Upper lobe of left lung (tissue), 6 donors: Measurements from ENCODE around the gene DCAF8L2. TPM values are rescaled to one million over a fixed set of nuclear protein-coding genes. Genes with fewer than 3 reads are reported as not detected.
"Not testable (repeated sequence)": the region's sequence is repeated elsewhere in the genome, so short reads cannot be mapped to it uniquely, and the experiment has no call there.

Source experiments
- ATAC-seq, 2 donors: fragments of 200-7000 bp; cut with Tn5 transposase; one replicate each; pipeline ENCODE4 v1.9.1; 2022; ENCODE audit warnings: mild to moderate bottlenecking in 2 of 2, moderate library complexity in 2 of 2; ENCODE audit not compliant: low FRiP score in 2 of 2
- DNase-seq, 2 donors: peaks; one replicate each; pipeline ENCODE4 v3.0.0-alpha.2; 2019 to 2020
- H3K27ac ChIP-seq, 4 donors: fragments of 200-600 bp; sonication (generic); one replicate each; pipeline ENCODE4 v1.5.1; 2016 to 2019
- H3K27me3 ChIP-seq, 4 donors: fragments of 200-600 bp; sonication (generic); one replicate each; pipeline ENCODE4 v1.5.1; 2017 to 2019
- H3K36me3 ChIP-seq, 4 donors: fragments of 200-600 bp; sonication (generic); one replicate each; pipeline ENCODE4 v1.5.1; 2016 to 2019
- H3K4me1 ChIP-seq, 4 donors: fragments of 200-600 bp; sonication (generic); one replicate each; pipeline ENCODE4 v1.5.1; 2018 to 2019
- H3K4me3 ChIP-seq, 4 donors: fragments of 200-600 bp; sonication (generic); one replicate each; pipeline ENCODE4 v1.5.1; 2017 to 2019; ENCODE audit warnings: mild to moderate bottlenecking in 2 of 4, moderate library complexity in 1 of 4
- H3K9me3 ChIP-seq, 4 donors: fragments of 200-600 bp; sonication (generic); one replicate each; pipeline ENCODE4 v1.5.1; 2018 to 2019
- CTCF ChIP-seq, 6 experiments: fragments of 450-650 bp in 4 of 6; fragments of 200-600 bp in 2 of 6; sonication (generic) in 2 of 6; IDR thresholded peaks; one replicate each; pipeline ENCODE4 v1.5.1; 2016 to 2019; ENCODE audit warnings: antibody characterized with exemption in 6 of 6
- EP300 ChIP-seq, 4 donors: sonication (generic); formaldehyde crosslinking; IDR thresholded peaks; one replicate each; pipeline ENCODE4 v1.5.1; 2017; ENCODE audit warnings: antibody characterized with exemption in 4 of 4, control low read depth in 2 of 4
- POLR2A ChIP-seq, 4 donors: fragments of 450-650 bp; IDR thresholded peaks; one replicate each; pipeline ENCODE4 v1.5.1; 2016 to 2017; ENCODE audit warnings: antibody characterized with exemption in 4 of 4, mild to moderate bottlenecking in 2 of 4
- POLR2AphosphoS5 ChIP-seq, 2 donors: sonication (generic); formaldehyde crosslinking; IDR thresholded peaks; one replicate each; pipeline ENCODE4 v1.5.1; 2017; ENCODE audit warnings: antibody characterized with exemption in 2 of 2
- WGBS, 2 donors: methylation state at CpG; one replicate each; pipeline ENCODE4 v1.1.5; 2017 to 2018; 5-methylcytosine and 5-hydroxymethylcytosine counted together
- total RNA-seq, 6 donors: library from RNA; depleted of rRNA in 4 of 6; stranded (reverse); fragments of >200 nt in 4 of 6; gene quantifications; one replicate each; pipeline versions ENCODE4 v1.1.0 to v1.2.1, GENCODE V29; 2016 to 2021
- donor health status: DM: no; HTN: no; CAD: no; lungs with moderate emphysema.
- donor health status: DM: no; HTN: yes; CAD: no; lungs with severe emphysema.

DCAF8L2 gene
- total RNA-seq = not detected

- no peak within 1 kb of the TSS for H3K4me3 ChIP-seq
- no peak within 1 kb of the TSS for H3K27ac ChIP-seq
- ATAC-seq (no peak), DNase-seq (no peak)
- no peak for TF ChIP-seq EP300 (IDR thresholded peaks at IDR 0.05)
- 67 to 89% methylated on average over 7 of the region's 7 CpGs for WGBS, 2 donors
- H3K9me3 ChIP-seq = no peaks in the 10 kb centered on the region
- no peaks in the 10 kb centered on the region for H3K36me3 ChIP-seq
- no peaks in the 10 kb centered on the region for H3K4me1 ChIP-seq
- no peaks in the 10 kb centered on the region for H3K27me3 ChIP-seq
Measured at GRCh38 chrX:27590044-27590443, at the start of gene DCAF8L2. DCAF8L2 (plus strand) TSS chrX:27590344; CDS start chrX:27746896, 156,552 bp downstream.

GRCh38 chrX:27541161-27541560 is 49.0 kb upstream of the DCAF8L2 start:
- not testable (repeated sequence) for ATAC-seq, H3K27ac ChIP-seq, H3K27me3 ChIP-seq, H3K4me1 ChIP-seq, H3K36me3 ChIP-seq, H3K9me3 ChIP-seq, H3K4me3 ChIP-seq, DNase-seq
- 94 to 99% methylated on average over 6 of the region's 6 CpGs for WGBS, 2 donors

GRCh38 chrX:27548624-27549023 is 41.5 kb upstream of the DCAF8L2 start:
- H3K27ac ChIP-seq = no peak overlapping the region
- TF ChIP-seq POLR2A (IDR thresholded peaks at IDR 0.05) (no peak), CTCF (IDR thresholded peaks at IDR 0.05) (no peak), POLR2AphosphoS5 (IDR thresholded peaks at IDR 0.05) (no peak), EP300 (IDR thresholded peaks at IDR 0.05) (no peak)
- no peak overlapping the region for H3K4me3 ChIP-seq
- no peaks in the 10 kb centered on the region for H3K4me1 ChIP-seq
- H3K9me3 ChIP-seq = no peaks in the 10 kb centered on the region
- H3K27me3 ChIP-seq = no peaks in the 10 kb centered on the region
- 81 to 89% methylated on average over 4 of the region's 4 CpGs for WGBS, 2 donors
- ATAC-seq (no peak), DNase-seq (no peak)
- no peaks in the 10 kb centered on the region for H3K36me3 ChIP-seq

- Histone ChIP-seq H3K9me3 (no peaks in the 10 kb centered on the region), H3K27ac (no peak overlapping the region), H3K4me3 (no peak overlapping the region), H3K36me3 (no peaks in the 10 kb centered on the region), H3K27me3 (no peaks in the 10 kb centered on the region), H3K4me1 (no peaks in the 10 kb centered on the region)
- no peak for TF ChIP-seq EP300 (IDR thresholded peaks at IDR 0.05)
- no peak for TF ChIP-seq POLR2A (IDR thresholded peaks at IDR 0.05)
- no peak for TF ChIP-seq CTCF (IDR thresholded peaks at IDR 0.05)
- WGBS, 2 donors = 53 to 83% methylated on average over 1 of the region's 1 CpG
- DNase-seq (no peak), ATAC-seq (no peak)
Measured at GRCh38 chrX:27549688-27550087, 40.5 kb upstream of the DCAF8L2 start.

- ATAC-seq (no peak), DNase-seq (no peak)
- WGBS, 2 donors = 28 to 50% methylated on average over 2 to 3 of the region's 3 CpGs
- no peaks in the 10 kb centered on the region for H3K27me3 ChIP-seq
- TF ChIP-seq POLR2A (IDR thresholded peaks at IDR 0.05) (no peak), EP300 (IDR thresholded peaks at IDR 0.05) (no peak), POLR2AphosphoS5 (IDR thresholded peaks at IDR 0.05) (no peak), CTCF (IDR thresholded peaks at IDR 0.05) (no peak)
- no peaks in the 10 kb centered on the region for H3K4me1 ChIP-seq
- H3K27ac ChIP-seq = no peak overlapping the region
- H3K9me3 ChIP-seq = no peaks in the 10 kb centered on the region
- no peak overlapping the region for H3K4me3 ChIP-seq
- H3K36me3 ChIP-seq = no peaks in the 10 kb centered on the region
Measured at GRCh38 chrX:27555514-27555913, 34.6 kb upstream of the DCAF8L2 start.

GRCh38 chrX:27565992-27566391 is 24.2 kb upstream of the DCAF8L2 start:
- ATAC-seq (no peak), DNase-seq (no peak)
- WGBS, 2 donors = 25 to 28% methylated on average over 3 to 5 of the region's 5 CpGs
- no peak for TF ChIP-seq EP300 (IDR thresholded peaks at IDR 0.05)
- no peak for TF ChIP-seq POLR2A (IDR thresholded peaks at IDR 0.05)
- no peak for TF ChIP-seq POLR2AphosphoS5 (IDR thresholded peaks at IDR 0.05)
- TF ChIP-seq CTCF (IDR thresholded peaks at IDR 0.05) = no peak
- no peak overlapping the region for H3K4me3 ChIP-seq
- no peak overlapping the region for H3K27ac ChIP-seq
- H3K9me3 ChIP-seq = no peaks in the 10 kb centered on the region
- H3K36me3 ChIP-seq = no peaks in the 10 kb centered on the region
- H3K4me1 ChIP-seq = no peaks in the 10 kb centered on the region
- H3K27me3 ChIP-seq = no peaks in the 10 kb centered on the region
